Measurements from ENCODE around the gene A2ML1. TPM values are rescaled to one million over a fixed set of nuclear protein-coding genes. Genes with fewer than 3 reads are reported as not detected.
"Not testable (repeated sequence)": the region's sequence is repeated elsewhere in the genome, so short reads cannot be mapped to it uniquely, and the experiment has no call there.

Gene A2ML1
- total RNA-seq, 1 donor from 2014 or later = 3.1 TPM

GRCh38 chr12:8807084-8807483, 15.3 kb upstream of the A2ML1 start:
- not testable (repeated sequence) for DNase-seq (ENCODE audit: low read depth); H3K36me3 ChIP-seq (ENCODE audit: control insufficient read depth, insufficient read depth, low read length); H3K4me3 ChIP-seq (ENCODE audit: low read depth, low read length); H3K27me3 ChIP-seq (ENCODE audit: control insufficient read depth, insufficient read depth, low read length)

GRCh38 chr12:8810112-8810511, 12.3 kb upstream of the A2ML1 start:
- H3K36me3 ChIP-seq (ENCODE audit: control insufficient read depth, insufficient read depth, low read length); H3K4me3 ChIP-seq (ENCODE audit: low read depth, low read length); DNase-seq (ENCODE audit: low read depth); H3K27me3 ChIP-seq (ENCODE audit: control insufficient read depth, insufficient read depth, low read length): not testable (repeated sequence)

- Histone ChIP-seq H3K27me3 (ENCODE audit: control insufficient read depth, insufficient read depth, low read length) (no peaks in the 10 kb centered on the region), H3K36me3 (ENCODE audit: control insufficient read depth, insufficient read depth, low read length) (no peaks in the 10 kb centered on the region), H3K4me3 (ENCODE audit: low read depth, low read length) (no peak overlapping the region)
- DNase-seq (ENCODE audit: low read depth) = no peak
- no peak for TF ChIP-seq CTCF (IDR thresholded peaks at IDR 0.05; ENCODE audit: insufficient read depth, low read length, poor library complexity, severe bottlenecking)
Measured at GRCh38 chr12:8813572-8814357, 8.7 kb upstream of the A2ML1 start.

GRCh38 chr12:8816448-8817050, 5.9 kb upstream of the A2ML1 start:
- no peaks in the 10 kb centered on the region for H3K27me3 ChIP-seq (ENCODE audit: control insufficient read depth, insufficient read depth, low read length)
- no peak for DNase-seq (ENCODE audit: low read depth)
- H3K36me3 ChIP-seq (ENCODE audit: control insufficient read depth, insufficient read depth, low read length) = no peaks in the 10 kb centered on the region
- TF ChIP-seq CTCF (IDR thresholded peaks at IDR 0.05; ENCODE audit: insufficient read depth, low read length, poor library complexity, severe bottlenecking) = no peak
- no peak overlapping the region for H3K4me3 ChIP-seq (ENCODE audit: low read depth, low read length)

GRCh38 chr12:8817856-8818255, 4.6 kb upstream of the A2ML1 start:
- no peak overlapping the region for H3K4me3 ChIP-seq (ENCODE audit: low read depth, low read length)
- no peak for TF ChIP-seq CTCF (IDR thresholded peaks at IDR 0.05; ENCODE audit: insufficient read depth, low read length, poor library complexity, severe bottlenecking)
- no peak for DNase-seq (ENCODE audit: low read depth)
- no peaks in the 10 kb centered on the region for H3K27me3 ChIP-seq (ENCODE audit: control insufficient read depth, insufficient read depth, low read length)
- H3K36me3 ChIP-seq (ENCODE audit: control insufficient read depth, insufficient read depth, low read length) = no peaks in the 10 kb centered on the region

- no peak for DNase-seq (ENCODE audit: low read depth)
- no peaks in the 10 kb centered on the region for H3K27me3 ChIP-seq (ENCODE audit: control insufficient read depth, insufficient read depth, low read length)
- no peak overlapping the region for H3K4me3 ChIP-seq (ENCODE audit: low read depth, low read length)
- no peak for TF ChIP-seq CTCF (IDR thresholded peaks at IDR 0.05; ENCODE audit: insufficient read depth, low read length, poor library complexity, severe bottlenecking)
- H3K36me3 ChIP-seq (ENCODE audit: control insufficient read depth, insufficient read depth, low read length) = no peaks in the 10 kb centered on the region
Measured at GRCh38 chr12:8818526-8818925, 3.9 kb upstream of the A2ML1 start.

- no peaks in the 10 kb centered on the region for H3K36me3 ChIP-seq (ENCODE audit: control insufficient read depth, insufficient read depth, low read length)
- H3K4me3 ChIP-seq (ENCODE audit: low read depth, low read length) = no peak overlapping the region
- TF ChIP-seq CTCF (IDR thresholded peaks at IDR 0.05; ENCODE audit: insufficient read depth, low read length, poor library complexity, severe bottlenecking) = no peak
- no peak for DNase-seq (ENCODE audit: low read depth)
- H3K27me3 ChIP-seq (ENCODE audit: control insufficient read depth, insufficient read depth, low read length) = no peaks in the 10 kb centered on the region
Measured at GRCh38 chr12:8819666-8819980, 2.8 kb upstream of the A2ML1 start.

GRCh38 chr12:8820676-8821407, 1.6 kb upstream of the A2ML1 start:
- H3K27me3 ChIP-seq (ENCODE audit: control insufficient read depth, insufficient read depth, low read length); H3K4me3 ChIP-seq (ENCODE audit: low read depth, low read length); DNase-seq (ENCODE audit: low read depth); H3K36me3 ChIP-seq (ENCODE audit: control insufficient read depth, insufficient read depth, low read length): not testable (repeated sequence)

Data from kidney epithelial cell (primary cell).